Glomerular endothelial cell (primary cell): Measurements from ENCODE around the gene BRF1. TPM values are rescaled to one million over a fixed set of nuclear protein-coding genes. Genes with fewer than 3 reads are reported as not detected.

Experiments used
- DNase-seq: peaks from one replicate; pipeline ENCODE4 v3.0.0-alpha.2; 2011; ENCODE audit warnings: low read depth, low spot score; ENCODE audit errors: extremely low read depth
- total RNA-seq: library from RNA; depleted of rRNA; stranded (reverse); fragments of >200 nt; gene quantifications from 2 replicates; pipeline ENCODE4 v1.2.3, GENCODE V29; 2015

Gene BRF1
- total RNA-seq, 1 donor from 2014 or later, result 63.4 TPM

DNA sequence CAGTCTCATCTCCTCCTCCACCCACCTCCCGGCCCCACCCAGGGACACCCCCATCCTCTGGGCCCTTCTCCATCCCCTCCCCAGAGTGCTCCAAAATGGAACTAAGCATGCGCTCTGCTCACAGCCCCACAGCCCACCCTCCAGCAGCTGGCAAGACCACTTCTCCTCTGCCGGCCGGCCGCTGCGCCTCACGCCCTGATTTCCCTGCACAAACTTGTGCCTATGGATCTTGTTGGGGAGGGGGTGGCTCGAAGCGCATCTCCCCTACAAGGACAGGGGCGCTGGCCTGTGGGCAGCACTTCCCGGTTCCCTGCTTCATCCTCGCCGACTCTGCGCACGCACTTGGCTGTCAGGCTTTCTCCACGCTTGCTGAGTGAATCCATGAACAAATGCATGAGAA lies 100.2 kb downstream of the BRF1 start:
- no peak for DNase-seq

DNA sequence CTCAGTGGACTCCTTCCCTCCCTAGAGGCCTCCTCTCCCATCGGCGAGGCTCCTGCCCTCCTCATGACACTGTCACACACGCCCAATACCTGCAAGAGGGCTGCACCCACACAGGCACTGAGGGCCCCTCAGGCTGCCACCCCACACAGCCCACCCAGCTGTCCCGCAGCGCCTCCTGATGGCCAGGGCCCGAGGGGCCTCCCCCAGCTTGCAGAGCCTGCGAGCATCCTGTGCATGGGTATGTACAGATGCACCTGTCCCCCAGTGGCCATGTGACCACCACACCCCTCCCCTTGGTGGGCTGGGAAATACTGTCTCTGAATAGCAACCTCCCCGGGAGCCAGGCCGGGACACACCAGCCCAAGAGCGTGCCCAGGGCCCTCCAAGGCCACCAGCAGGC lies 100.7 kb downstream of the BRF1 start:
- DNase-seq, result no peak

DNA sequence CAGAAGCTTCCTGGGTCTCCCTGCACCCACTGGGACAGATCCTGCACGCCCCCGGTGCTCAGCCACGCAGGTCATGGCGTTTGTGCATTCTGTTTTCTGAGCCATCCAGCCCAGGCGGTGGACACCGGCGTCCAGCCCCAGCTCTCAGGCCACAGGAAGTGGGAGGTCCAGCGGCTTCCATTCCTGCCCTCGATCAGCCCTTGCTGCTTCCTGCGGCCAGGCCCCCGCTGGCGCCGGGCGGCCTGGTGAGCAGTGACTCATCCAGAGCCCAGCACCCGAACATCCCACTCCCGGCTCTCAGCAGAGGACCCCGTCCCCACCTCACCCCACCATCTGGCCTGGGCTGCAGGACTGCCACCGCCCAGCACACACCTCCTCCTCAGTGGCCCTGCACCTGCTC lies 101.7 kb downstream of the BRF1 start:
- DNase-seq, result no peak

DNA sequence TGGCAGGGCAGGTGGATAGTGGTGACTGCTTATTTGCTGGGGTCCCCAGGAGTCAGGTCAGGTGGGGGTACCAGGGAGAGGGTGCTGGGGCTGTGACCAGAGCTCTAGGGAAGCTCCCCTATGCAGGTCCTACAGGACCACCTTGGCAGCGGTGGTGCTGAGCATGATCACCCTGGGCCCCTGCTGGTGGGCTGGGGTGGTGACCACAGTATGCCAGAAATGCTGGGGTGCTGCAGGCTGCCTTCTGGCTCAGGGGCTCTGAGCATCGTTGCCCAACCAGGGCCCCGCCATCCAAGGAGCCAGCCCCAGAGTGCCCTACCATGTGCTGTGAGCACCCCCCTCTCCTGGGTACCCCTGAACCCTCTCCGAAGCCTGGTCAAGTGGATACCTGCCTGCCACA lies 102.2 kb downstream of the BRF1 start:
- no peak for DNase-seq

DNA sequence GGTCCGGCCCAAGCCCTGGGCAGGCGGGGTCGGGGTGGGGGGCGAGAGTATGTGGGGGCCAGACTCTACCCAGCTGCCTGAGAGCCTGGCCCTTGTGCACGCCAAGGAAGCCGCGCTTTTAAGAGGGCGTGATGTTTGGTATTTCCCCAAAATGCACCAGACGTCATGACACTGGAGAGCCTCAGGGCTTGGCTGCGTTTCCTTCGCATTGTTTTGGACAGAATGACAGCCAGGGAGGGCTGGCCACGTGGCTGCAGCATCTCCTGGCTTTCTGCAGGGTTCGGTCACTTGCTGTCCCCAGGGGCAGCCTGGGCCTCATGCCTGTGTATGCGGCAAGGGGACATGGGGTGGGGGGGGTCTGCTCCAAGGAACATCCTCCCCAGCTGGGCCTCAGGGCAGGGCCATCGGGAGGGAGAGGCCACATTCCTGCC lies 103.6 kb downstream of the BRF1 start:
- DNase-seq, result no peak

DNA sequence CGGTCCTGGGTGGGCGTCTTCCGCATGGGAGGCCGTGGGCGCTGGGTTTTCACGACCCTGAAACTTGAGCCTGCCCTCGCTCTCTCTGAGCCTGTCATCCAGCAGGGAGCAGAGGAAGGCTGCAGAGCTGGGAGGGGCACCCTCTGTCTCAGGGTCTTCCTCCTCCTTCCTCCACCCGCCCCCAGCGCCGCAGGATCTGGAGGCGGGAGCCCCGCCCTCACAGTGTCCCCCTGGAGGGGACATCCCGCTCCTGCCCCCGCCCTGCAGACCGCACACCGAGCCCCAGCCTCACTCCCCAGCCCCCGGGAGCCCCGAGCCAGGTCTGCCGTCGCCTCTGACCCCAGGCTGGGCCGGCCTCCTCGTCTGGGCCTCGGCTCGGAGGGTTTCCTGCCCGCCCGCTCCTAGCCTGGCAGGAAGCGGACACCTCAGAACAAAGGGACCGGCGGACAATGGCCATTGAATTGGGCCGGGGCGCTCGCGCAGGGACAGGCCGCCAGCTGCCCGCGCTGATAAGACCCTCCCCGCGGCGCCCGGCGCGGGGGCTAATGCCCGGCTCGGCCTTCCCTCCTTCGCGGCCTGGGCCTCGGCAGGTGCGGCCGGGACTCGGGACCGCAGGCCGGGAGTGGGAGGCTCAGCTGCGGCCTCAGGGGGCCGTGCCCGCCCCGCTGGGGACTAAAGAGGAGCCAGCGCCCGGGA lies 104.4 kb downstream of the BRF1 start:
- DNase-seq, result no peak

DNA sequence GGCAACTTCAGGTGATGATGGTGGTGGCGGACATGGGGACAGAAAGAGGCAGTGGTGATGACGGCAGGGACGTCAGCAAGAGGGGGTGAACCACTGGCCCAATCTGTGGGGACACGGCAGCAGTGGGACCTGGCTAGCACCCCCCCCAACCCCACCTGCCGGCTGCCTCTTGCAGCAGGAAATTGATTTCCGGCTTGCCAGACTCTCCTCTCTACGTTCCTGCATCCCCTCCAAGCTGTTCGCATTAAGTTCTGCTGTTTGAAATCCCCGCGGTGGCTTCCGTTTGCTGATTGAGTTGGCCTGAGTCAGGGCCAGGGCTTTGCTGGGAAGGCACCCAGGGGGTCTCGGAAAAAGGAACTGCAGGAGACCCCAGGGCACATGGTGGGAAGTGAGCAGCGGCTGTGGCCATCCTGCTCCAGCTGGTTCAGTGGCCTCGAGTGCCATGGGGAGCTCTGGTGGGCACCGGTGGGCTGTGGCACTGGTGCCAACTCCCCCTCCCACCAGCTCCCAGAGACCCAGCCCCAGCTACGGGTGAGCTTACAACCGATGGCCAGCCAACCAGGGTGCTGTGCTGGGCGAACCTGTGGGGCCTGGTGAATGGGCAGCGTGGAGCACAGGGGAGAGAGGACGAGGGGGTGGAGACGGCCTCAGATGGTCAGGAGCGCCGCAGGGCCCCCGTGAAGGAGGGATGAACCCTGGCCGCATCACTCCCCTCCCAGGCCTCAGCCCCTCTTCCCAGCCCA lies 105.1 kb downstream of the BRF1 start:
- no peak for DNase-seq

DNA sequence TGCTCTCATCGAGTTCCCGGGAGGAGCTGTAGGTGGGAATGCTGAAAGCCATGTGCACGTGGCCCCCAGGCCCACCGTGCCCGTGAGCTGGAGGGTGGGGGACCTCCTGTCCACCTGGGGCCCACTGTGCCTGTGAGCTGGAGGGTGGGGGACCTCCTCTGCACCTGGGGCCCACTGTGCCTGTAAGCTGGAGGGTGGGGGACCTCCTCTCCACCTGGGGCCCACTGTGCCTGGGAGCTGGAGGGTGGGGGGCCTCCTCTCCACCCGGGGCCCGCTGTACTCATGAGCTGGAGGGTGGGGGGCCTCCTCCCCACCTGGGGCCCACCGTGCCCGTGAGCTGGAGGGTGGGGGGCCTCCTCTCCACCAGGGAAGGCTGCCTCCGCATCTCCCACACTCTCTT lies 105.8 kb downstream of the BRF1 start:
- DNase-seq, result no peak

DNA sequence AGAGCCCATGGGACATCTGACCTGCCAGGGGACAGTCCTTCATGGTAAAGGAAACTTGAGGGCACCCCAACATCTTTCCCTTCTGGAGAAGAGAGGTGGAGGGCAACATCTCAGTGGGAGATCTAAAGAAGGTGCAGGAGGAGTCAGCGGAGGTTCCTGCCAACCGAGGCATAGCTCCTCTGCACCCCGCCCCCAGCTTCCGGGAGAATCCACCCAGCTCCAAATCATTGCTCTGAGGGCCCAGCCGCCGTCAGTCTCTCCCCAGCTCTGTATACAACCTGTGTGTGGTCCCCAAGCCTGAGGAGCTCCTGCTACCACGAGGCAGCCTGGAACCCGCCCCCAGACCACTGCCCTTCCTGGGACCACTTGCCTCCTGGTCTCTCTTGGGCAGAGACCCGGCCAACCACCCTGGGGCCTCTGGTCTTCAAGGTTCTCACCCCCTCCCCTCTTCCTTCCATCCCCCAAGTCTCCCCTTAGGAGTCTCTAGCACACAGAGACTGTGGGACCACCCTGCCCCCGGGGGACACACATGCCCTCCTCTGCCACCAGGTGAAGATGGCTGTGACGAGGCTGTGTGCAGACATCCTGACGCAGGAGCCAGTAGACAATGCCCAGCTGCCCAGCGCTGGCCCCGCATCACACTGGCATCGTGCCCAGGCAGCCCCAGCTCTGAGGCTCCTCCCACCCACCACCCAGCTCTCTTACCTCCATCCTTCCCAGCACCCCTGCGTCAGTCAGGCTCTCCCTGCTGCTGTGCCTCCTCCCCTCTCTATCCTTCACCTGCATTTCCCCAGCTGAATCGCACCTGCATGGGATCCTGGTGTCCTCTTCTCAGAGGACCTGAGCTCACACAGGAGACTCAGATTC lies 106.7 kb downstream of the BRF1 start:
- DNase-seq, result no peak

DNA sequence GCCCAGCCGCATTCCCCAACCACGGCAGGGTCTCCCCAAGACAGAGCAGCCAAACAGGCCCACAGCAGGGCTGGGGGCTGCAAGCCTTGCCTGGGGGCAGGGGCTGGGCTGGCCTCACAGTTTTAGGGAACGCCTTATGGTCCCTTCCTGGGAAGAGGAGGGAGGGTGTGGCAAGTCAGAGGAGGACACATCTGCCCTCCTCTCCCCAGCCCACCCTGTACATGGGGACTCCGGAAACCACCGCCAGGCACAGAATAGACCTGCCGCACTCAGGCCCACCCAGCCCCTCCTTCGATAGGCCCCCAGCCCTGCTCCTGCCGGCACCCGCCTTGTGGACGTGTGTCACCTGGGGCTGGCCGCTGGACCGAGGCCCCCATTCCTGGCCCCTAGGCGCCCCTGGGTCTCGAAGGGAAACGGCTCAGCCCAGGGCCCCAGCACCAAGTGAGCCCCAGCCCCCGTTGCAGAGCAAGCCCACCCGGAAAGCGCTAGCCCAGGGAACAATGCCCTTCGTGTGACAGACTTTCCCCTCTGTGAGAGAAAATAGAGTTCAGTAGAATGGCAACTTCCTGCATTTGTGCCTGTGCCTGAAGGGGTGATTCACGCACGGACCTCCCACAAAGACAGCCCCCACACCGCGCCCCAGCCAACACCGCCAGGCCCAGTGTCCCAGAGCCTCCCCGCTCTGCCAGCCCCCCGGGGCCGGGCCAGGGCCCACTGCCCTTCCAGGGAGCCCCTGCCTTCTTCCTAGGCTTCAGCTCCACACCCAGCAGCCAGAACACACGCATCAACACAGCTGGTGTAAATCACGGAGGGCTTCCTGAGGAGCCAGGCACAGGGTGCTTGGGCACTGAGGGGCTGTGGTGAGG lies 107.7 kb downstream of the BRF1 start:
- DNase-seq, result no peak

DNA sequence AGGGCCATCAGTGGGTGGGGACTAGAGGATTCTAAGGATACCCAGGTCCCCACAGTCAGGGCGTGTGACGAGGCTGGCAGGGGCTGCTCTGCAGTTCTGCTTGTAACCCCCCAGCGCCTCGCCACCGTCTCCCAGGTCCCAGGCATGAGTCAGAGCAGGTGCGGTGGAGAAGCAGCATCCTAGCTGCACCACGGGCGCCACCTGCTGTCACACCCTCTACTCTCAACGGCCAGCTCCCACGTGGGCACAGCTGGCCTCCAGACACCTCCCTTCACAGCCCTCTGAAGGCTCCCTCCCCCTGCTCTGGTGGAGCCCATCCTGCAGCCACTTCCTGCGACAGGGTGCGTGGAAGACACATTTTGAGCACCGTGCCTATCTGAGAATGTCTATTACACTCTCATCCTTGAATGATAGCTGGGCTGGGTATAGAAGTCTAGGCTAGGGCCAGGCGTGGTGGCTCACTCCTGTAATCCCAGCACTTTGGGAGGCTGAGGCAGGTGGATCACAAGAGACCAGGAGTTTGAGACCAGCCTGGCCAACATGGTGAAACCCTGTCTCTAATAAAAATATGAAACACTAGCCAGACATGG lies 112.8 kb downstream of the BRF1 start:
- no peak for DNase-seq

DNA sequence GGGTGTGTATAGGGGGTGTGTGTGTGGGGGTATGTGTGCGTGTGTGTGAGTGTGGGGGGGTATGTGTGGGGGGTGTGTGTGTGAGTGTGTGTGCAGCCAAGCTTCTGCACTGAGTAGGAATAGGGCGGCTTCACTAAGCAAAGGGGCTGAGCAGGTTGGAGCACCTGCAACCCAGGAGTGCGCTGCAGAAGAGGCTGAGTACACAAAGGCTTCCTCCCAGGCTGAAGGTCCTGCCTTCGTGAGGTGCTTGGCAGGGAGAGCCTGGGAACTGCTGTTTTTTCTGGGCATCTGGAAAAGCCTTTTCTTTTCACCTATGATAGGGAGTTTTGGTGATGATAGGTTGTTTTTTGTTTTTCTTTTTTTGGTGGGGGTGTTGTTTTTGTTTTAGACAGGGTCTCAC lies 113.7 kb downstream of the BRF1 start:
- no peak for DNase-seq

DNA sequence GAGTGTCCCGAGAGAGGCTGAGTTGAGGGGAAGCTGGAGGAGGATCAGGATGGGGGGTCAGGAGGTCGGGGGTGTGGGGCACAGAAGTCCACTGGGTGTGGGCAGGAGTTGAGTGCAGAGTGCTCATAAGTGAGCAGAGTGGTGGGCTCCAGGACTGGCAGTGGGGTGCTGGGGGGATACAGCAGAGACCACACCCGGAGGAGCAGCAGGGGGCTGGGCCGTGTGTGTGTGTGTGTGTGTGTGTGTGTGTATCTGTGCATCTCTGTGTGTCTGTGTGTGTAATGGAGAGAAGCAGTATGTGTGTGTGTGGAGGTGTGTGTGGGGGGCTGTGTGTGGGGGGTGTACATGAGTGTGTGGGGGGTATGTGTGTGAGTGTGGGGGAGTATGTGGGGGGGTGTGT lies 114.8 kb downstream of the BRF1 start:
- no peak for DNase-seq

DNA sequence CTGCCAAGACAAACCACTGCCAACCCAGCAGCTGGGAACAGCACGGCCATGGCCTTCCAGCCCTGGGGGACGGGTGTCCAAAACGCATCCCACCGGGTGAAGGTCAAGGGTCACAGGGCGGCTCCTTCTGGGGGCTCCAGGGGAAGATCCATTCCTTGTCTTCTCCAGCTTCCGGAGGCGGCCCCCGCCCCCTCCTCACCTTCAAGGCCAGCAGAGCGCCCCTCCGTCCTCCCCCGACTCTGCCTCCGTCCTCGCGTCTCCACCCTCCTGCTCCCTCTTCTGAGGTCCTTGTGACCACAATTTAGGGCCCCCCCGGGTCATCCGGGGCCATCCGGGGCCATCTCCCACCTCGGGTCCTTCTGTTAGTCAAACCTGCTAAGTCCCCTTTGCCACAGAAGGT lies 115.8 kb downstream of the BRF1 start:
- DNase-seq, result no peak

DNA sequence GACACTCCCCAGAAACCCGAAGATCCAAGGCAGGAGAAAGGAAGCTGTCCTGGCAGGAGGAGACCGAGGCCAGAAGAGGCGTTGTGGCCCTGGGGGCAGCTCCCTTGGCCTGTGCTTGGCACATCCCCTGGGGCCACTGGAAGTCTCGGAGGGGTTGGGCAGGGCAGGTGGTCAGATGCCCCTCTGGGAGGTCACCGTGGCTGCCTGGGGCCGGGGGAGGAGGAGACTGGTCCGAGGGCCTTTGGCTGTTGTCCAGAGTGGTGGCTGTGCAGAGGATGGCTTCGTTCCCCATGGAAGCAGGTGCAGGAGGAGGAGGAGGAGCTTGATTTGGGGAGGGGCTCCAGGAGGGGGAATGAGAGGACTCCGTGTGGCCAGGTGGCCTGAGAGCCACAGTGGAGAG lies 116.3 kb downstream of the BRF1 start:
- DNase-seq, result no peak

DNA sequence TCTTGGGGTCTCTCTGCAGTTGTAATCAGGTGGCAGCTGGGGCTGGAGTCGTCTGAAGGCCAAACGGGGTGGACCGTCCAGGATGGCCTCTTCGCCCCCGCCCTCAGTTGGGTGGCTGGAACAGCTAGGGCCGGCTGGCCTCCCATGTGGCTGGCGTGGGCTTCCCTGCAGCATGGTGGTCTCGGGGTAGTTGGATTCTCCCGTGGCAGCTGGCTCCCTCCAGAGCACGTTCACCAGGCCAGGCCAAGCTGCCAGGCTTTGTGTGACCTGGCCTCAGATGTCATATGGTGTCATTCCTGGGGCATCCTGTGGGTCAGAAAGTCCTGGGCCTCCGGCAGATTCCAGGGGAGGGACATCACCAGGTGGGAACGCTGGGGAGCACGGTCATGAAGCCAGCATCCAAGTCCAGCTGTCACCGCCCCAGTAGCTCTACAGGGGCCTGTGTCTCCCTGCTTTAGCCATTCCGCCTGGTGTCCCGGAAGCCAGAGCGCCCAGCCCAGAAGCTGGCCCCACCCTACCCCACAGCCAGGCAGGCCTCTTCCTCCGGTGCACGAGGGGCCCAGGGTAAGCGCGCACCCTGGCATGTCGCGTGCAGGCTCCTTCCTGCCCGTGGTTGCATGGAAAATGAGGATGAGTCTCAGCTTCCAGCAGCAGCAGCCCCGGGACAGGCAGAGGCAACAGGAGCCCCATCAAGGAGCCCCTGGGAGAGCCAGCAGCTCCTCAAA lies 118.3 kb downstream of the BRF1 start:
- DNase-seq, result no peak

DNA sequence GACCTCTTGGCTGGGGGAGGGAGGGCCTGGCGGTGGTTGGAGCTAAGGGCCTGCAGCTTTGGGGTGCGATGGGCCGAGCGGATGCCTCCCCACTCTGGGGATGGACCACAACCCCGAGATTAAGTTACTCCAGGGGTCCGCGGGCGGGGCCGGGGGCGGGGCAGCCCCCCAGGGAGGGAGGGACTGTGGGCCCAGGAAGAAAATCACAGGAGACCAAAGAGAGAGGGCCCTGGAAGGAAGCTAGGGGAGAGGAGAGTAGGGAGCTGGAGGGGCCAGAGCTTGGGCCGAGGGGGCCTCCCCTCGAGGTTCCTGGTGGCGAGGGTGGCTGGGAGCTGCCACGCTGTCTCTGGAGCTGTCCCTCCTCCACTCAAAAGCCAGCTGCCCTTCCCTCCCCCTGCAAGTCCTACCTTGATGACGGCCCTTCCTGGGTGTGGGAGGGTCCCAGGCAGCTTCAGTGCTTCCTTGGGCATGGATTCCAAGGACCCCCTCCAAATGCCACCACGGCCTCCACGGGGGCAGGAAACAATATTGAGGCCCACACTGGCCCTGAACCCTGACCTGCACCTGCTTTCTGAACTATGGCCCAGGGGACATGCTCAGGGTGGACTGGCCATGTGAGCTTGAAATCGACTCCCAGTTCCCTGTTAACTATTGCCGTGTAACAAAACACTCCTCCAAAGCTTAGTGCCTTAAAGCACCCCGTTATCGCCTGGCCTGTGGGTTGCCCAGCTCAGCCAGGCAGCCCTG lies 119.1 kb downstream of the BRF1 start:
- no peak for DNase-seq

DNA sequence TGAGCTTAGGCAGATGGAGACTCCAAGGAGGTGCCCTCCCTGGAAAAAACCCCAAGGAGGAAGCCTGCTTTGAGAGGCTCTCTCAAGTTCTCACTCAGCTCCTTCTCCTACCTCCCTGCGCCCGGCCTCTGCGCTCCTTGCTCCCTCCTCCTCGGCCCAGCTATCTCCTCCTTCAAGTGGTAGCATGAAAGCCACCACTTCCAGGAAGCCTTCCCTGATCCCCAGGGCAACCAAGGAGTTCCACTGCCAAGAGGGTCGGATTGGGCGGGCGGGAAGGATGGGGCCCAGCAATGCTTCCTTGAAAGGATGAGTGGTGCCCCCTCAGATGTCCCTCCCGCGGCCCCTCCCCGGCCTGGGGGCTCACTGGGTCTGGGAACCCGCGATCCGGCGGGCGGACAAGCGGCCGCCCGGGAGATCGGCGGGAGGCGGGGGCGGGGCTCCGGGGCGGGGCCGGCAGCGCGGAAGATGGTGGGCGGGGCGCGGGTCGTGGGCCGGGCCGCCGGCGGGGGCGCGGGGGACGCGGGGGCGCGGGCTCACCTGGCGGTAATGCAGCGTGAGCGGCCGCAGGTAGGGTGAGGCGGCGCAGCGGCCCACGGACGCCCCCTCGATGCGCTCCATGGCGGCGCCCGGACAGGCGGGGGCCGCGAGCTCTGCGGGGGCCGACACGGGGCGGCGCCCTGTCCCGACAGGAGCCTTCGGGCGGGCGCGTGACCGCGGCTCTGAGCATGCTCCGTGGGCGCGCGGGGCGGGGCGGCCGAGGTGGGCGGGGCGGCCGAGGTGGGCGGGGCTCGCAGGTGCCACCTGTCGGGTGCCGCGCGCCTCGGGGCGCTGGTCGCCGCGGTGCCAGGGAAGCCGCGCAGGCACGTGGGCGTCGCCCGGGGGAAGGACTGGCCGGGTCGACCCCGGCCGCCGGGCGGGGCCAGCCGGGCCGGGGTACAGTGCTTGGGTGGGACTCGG lies 119.9 kb downstream of the BRF1 start, which contains the start of gene NUDT14:
Gene NUDT14, minus strand, starts transcription at position 721 of the 957 bp plus-strand sequence. Its CDS starts 103 bp downstream, at position 618.
- no peak for DNase-seq
